Calu3 (cell line): Measurements from ENCODE around the gene FUCA1. TPM values are rescaled to one million over a fixed set of nuclear protein-coding genes. Genes with fewer than 3 reads are reported as not detected.
"Not testable (repeated sequence)": the region's sequence is repeated elsewhere in the genome, so short reads cannot be mapped to it uniquely, and the experiment has no call there.

Source experiments
- BruUV-seq: library from RNA; stranded (reverse); fragments of 400-500 nt; replicated peaks from 2 replicates; lab custom pipeline; 2021; lab: Mats Ljungman, UMichigan
- CTCF ChIA-PET: fragments of 300-600 bp; sonication (Branson Sonifier 250); formaldehyde crosslinking; loops from one replicate; lab custom pipeline; 2022; ENCODE audit warnings: antibody characterized with exemption; lab: Charles Lee
- DNase-seq: peaks from one replicate; pipeline ENCODE4 v3.0.0; 2022
- H3K27ac Mint-ChIP-seq: one replicate; pipeline ENCODE4 v1.8.0; 2022; ENCODE audit warnings: mixed read lengths; ENCODE audit not compliant: unreplicated experiment
- H3K27me3 Mint-ChIP-seq: one replicate; pipeline ENCODE4 v1.8.0; 2022; ENCODE audit warnings: mixed read lengths; ENCODE audit not compliant: unreplicated experiment
- H3K36me3 Mint-ChIP-seq: one replicate; pipeline ENCODE4 v1.8.0; 2022; ENCODE audit warnings: mild to moderate bottlenecking, moderate library complexity, mixed read lengths; ENCODE audit not compliant: insufficient read depth, unreplicated experiment
- H3K4me1 Mint-ChIP-seq: one replicate; pipeline ENCODE4 v1.8.0; 2022; ENCODE audit warnings: mild to moderate bottlenecking, low read depth, mixed read lengths; ENCODE audit not compliant: unreplicated experiment
- H3K4me3 Mint-ChIP-seq: one replicate; pipeline ENCODE4 v1.8.0; 2022; ENCODE audit warnings: mild to moderate bottlenecking, low read depth, moderate library complexity, mixed read lengths; ENCODE audit not compliant: unreplicated experiment
- H3K9me3 Mint-ChIP-seq: one replicate; pipeline ENCODE4 v1.8.0; 2022; ENCODE audit warnings: low read depth, mixed read lengths; ENCODE audit not compliant: unreplicated experiment
- CTCF ChIP-seq: fragments of 200-600 bp; IDR thresholded peaks from one replicate; pipeline ENCODE4 v1.8.0; 2022; ENCODE audit warnings: antibody characterized with exemption; ENCODE audit not compliant: unreplicated experiment
- intact Hi-C: fragments of 100-400 bp; cut with micrococcal nuclease; formaldehyde crosslinking; loops from one replicate; pipeline ENCODE4 v1.10.0; 2022; ENCODE audit not compliant: unreplicated experiment
- total RNA-seq: library from RNA; stranded (reverse); gene quantifications from 2 replicates; pipeline ENCODE4 v1.2.3, GENCODE V29; 2022

Gene FUCA1
- total RNA-seq, 1 experiment from 2014 or later, result 17.2 TPM

GRCh38 chr1:23838401-23838866 lies 29.7 kb downstream of the FUCA1 start:
- no peak overlapping the region for H3K27ac Mint-ChIP-seq
- peak; percentile 74 for DNase-seq
- peak overlapping the region; percentile 58 for H3K4me3 Mint-ChIP-seq
- H3K36me3 Mint-ChIP-seq, result no peaks in the 10 kb centered on the region
- no peaks in the 10 kb centered on the region for H3K4me1 Mint-ChIP-seq
- no peaks in the 10 kb centered on the region for H3K9me3 Mint-ChIP-seq
- intact Hi-C loops, result no loop called here
- TF ChIP-seq CTCF, result no peak
- BruUV-seq, result no TSS peak
- H3K27me3 Mint-ChIP-seq, result peaks cover 17% of the 10 kb centered on the region
- CTCF ChIA-PET, result no interaction called here

- no peaks in the 10 kb centered on the region for H3K4me1 Mint-ChIP-seq
- BruUV-seq, result no TSS peak
- peak overlapping the region; percentile 58 for H3K4me3 Mint-ChIP-seq
- intact Hi-C loops, result no loop called here
- H3K9me3 Mint-ChIP-seq, result no peaks in the 10 kb centered on the region
- peaks cover 17% of the 10 kb centered on the region for H3K27me3 Mint-ChIP-seq
- no peaks in the 10 kb centered on the region for H3K36me3 Mint-ChIP-seq
- CTCF ChIA-PET, result no interaction called here
- DNase-seq, result no peak
- H3K27ac Mint-ChIP-seq, result no peak overlapping the region
- no peak for TF ChIP-seq CTCF
Measured at GRCh38 chr1:23837908-23838307, 30.2 kb downstream of the FUCA1 start.

DNA sequence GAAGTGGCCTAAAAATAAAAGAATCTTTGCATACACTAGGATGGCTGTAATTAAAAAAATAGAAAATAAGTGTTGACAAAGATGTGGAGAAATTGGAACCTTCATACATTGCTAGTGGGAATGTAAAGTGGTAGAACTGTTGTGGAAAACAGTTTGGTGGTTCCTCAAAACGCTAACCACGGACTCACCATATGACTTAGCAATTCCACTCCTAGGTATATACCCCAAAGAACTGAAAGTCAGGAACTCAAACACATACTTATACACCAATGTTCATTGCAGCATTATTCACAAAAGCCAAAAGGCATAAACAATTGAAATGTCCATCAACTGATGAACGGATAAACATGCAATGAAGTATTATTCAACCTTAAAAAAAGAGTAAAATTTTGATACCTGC lies 32.1 kb downstream of the FUCA1 start:
- TF ChIP-seq CTCF, result no peak
- H3K27me3 Mint-ChIP-seq, result peaks cover 17% of the 10 kb centered on the region
- no TSS peak for BruUV-seq
- no peaks in the 10 kb centered on the region for H3K9me3 Mint-ChIP-seq
- CTCF ChIA-PET, result no interaction called here
- no peak overlapping the region for H3K27ac Mint-ChIP-seq
- H3K4me3 Mint-ChIP-seq, result no peak overlapping the region
- no peaks in the 10 kb centered on the region for H3K4me1 Mint-ChIP-seq
- H3K36me3 Mint-ChIP-seq, result no peaks in the 10 kb centered on the region
- DNase-seq, result no peak
- intact Hi-C loops, result no loop called here

DNA sequence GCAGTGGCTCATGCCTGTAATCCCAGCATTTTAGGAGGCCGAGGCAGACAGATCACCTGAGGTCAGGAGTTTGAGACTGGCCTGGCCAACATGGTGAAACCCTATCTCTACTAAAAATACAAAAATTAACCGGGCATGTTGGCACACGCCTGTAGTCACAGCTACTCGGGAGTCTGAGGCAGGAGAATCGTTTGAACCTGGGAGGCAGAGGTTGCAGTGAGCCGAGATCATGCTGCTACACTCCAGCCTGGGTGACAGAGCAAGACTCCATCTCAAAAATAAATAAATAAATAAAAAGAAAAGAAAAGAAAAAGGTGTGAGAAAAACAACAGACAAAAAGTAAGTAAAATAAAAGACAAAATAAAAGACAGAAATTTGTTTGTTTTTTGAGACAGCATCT lies 33.9 kb downstream of the FUCA1 start:
- H3K27me3 Mint-ChIP-seq, result peaks cover 17% of the 10 kb centered on the region
- BruUV-seq, intact Hi-C loops, H3K36me3 Mint-ChIP-seq, CTCF ChIA-PET, DNase-seq, H3K9me3 Mint-ChIP-seq, H3K27ac Mint-ChIP-seq, H3K4me3 Mint-ChIP-seq, H3K4me1 Mint-ChIP-seq: not testable (repeated sequence)

- H3K9me3 Mint-ChIP-seq, result no peaks in the 10 kb centered on the region
- CTCF ChIA-PET, result no interaction called here
- H3K4me1 Mint-ChIP-seq, result no peaks in the 10 kb centered on the region
- DNase-seq, result no peak
- H3K27ac Mint-ChIP-seq, result no peak overlapping the region
- BruUV-seq, result no TSS peak
- TF ChIP-seq CTCF, result no peak
- intact Hi-C loops, result no loop called here
- H3K36me3 Mint-ChIP-seq, result peaks cover 17% of the 10 kb centered on the region
- no peaks in the 10 kb centered on the region for H3K27me3 Mint-ChIP-seq
- H3K4me3 Mint-ChIP-seq, result no peak overlapping the region
Measured at GRCh38 chr1:23827717-23828116, 40.4 kb downstream of the FUCA1 start.

- H3K36me3 Mint-ChIP-seq, result peaks cover 17% of the 10 kb centered on the region
Measured at GRCh38 chr1:23826590-23826989, 41.5 kb downstream of the FUCA1 start.

More at GRCh38 chr1:23826590-23826989, 41.5 kb downstream of the FUCA1 start:
- DNase-seq, H3K27me3 Mint-ChIP-seq, H3K27ac Mint-ChIP-seq, intact Hi-C loops, H3K4me3 Mint-ChIP-seq, H3K9me3 Mint-ChIP-seq, H3K4me1 Mint-ChIP-seq, BruUV-seq, CTCF ChIA-PET: not testable (repeated sequence)
